GM12874 (cell line): ENCODE measurements around the gene RMI1.

ENCODE experiments used
- TF ChIP-seq, protein P1 (sequence below): IDR thresholded peaks from 2 replicates; pipeline ENCODE4 v1.5.1; 2011; ENCODE audit warnings: low read depth, mild to moderate bottlenecking, control low read depth, low read length, moderate library complexity; ENCODE audit not compliant: insufficient read depth

The RMI1 gene

DNA sequence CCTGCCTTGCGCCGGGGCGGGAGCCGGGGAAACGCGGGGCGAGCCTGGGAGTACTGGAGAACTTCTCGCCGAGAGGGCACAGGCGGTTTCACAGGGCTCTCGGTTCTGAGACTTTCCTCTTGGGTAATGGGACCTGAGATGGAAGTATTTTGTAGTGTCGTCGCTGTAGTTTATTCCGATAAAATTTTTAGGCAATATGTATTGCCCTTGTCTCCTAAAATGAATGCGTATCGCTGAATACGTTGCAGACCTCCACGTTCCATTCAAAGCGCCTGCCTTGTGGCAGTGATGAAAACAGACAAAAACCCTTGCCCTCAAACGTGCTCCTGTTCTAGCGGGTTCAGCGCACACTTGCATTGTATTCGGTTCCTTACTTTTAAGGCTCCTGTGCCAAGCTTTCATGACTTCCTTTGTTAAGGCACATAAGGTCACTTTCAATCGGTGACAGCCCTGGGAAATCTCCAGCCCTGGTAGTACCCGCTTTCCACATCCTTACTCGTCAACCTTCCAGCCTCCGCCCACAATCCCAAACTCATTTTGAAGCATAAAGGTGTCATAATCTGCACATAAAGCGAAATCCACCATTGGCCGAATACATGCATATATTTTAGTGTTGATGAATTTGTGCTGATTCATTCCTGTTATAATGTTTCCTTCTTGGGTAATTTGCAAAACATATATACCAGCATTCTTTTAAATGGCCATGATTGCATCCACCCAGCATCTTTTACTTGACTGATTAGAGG is 694 bp downstream of the RMI1 start:
- TF ChIP-seq, protein P1, sequence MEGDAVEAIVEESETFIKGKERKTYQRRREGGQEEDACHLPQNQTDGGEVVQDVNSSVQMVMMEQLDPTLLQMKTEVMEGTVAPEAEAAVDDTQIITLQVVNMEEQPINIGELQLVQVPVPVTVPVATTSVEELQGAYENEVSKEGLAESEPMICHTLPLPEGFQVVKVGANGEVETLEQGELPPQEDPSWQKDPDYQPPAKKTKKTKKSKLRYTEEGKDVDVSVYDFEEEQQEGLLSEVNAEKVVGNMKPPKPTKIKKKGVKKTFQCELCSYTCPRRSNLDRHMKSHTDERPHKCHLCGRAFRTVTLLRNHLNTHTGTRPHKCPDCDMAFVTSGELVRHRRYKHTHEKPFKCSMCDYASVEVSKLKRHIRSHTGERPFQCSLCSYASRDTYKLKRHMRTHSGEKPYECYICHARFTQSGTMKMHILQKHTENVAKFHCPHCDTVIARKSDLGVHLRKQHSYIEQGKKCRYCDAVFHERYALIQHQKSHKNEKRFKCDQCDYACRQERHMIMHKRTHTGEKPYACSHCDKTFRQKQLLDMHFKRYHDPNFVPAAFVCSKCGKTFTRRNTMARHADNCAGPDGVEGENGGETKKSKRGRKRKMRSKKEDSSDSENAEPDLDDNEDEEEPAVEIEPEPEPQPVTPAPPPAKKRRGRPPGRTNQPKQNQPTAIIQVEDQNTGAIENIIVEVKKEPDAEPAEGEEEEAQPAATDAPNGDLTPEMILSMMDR: no peak

DNA sequence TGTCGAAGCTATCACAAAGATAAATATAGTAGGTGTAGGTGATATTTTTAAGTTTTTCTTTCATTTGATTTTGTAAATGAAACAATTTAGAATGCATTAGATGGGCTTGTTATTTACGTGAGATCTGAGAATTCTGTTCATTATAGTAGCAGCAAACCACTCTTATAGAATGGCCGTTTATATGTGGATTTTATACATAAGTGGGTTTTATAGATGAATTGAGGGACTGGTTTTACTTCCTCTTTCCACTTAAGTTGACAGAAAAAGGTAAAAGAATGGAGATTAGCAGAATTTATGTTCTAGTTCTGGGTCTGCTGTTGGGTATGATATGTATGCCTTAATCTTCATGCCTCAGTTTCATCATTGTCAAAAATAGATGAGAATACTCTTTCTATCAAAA is 5.6 kb downstream of the RMI1 start:
- TF ChIP-seq, protein P1: no peak

DNA sequence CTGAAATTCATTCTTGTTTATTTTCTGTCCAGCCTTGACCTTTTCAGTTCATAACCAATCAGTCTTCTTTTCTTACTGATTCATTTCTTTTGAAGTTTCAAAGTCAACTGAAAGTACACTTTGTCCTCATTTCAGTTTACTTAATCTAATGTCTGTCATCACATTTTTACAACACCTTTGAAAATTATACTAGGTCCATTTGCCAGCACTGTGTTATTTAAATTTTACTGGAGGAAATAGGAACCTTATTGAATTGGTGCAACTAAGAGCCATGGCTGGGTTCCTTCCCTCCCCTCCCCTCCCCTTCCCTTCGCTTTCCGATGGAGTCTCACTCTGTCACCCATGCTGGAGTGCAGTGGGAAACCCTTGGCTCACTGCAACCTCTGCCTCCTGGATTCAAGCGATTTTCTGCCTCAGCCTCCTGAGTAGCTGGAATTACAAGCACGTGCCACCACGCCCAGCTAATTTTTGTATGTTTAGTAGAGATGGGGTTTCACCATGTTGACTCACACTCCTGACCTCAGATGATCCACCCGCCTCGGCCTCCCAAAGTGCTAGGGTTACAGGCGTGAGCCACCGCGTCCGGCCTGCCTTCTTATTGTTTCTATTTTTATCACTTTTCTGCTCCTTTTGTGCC is 6.3 kb downstream of the RMI1 start:
- TF ChIP-seq, protein P1: no peak

DNA sequence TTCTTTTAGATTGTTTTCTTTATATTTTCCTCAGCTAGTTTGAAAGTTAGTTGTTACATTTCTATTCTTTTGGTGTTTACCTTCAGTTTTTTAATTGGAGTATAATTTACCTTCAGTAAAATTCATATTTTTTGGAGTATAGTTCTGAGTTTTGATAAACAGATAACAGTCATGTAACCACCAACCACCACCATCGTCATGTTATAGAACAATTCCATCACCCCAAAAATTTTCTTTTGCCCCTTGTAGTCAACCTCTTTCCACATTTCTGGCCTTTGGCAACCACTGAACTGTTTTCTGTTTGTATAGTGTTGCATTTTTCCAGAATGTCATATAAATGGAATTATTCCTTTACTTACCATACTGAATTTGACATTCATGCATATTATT is 6.8 kb downstream of the RMI1 start:
- TF ChIP-seq, protein P1: no peak

DNA sequence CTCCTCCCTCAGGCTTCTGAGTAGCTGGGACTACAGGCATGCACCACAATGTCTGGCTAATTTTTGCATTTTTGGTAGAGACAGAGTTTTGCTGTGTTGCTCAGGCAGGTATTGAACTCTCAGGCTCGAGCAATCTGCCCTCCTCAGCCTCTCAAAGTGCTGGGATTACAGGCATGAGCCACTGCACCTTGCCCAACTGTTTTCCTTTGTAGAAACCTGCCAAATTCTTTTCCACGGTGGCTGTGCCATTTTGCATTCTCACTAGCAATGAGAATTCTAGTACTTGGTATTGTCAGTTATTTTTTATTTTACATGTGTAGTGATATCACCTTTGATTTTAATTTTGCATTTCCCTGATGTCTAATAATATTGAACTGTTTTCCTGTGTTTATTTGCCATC is 7.8 kb downstream of the RMI1 start:
- TF ChIP-seq, protein P1: no peak

DNA sequence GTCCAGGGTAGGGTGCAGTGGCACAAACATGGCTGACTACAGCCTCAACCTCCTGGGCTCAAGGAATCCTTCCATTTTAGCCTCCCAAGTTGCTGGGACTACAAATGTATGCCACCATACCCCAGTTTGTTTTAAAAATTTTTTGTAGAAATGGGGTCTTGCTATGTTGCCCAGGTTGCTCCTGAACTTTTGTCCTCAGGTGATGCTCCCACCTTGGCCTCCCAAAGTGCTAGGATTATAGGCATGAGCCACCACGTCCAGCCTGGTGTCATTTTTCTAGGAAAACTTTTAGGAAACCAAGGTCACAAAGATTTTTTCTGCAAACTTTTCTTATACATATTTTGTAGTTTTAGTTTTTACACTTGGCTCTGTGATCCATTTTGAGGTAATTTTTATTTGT is 10.8 kb downstream of the RMI1 start:
- TF ChIP-seq, protein P1: no peak

DNA sequence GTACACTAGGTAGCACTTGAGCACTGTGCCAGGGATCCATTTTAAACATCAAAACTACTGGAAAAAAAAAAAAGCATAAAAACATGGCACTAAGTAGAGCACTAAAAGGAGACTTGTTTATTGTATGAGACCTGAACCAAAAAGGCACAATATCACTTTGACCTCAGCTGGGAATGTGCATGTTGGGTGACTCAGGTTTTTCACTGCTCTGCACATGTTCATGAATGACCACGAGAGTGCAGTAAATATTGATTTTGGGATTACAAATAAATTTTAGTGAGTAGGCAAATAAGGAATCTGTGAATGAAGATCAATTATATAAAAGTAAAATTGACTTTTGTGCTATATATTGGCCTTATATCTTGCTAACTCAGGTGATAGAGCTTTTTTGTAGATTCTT is 11.8 kb downstream of the RMI1 start:
- TF ChIP-seq, protein P1: no peak
